Upper lobe of right lung (tissue), 1 donor: ENCODE results near the gene ADRB2. TPM values are rescaled to one million over a fixed set of nuclear protein-coding genes. Genes with fewer than 3 reads are reported as not detected.

ENCODE experiments used
- ATAC-seq: fragments of 200-7000 bp; cut with Tn5 transposase; one replicate; pipeline ENCODE4 v1.9.1; 2020; ENCODE audit warnings: mild to moderate bottlenecking, moderate library complexity
- DNase-seq: peaks from one replicate; pipeline ENCODE4 v3.0.0-alpha.2; 2020
- H3K27ac ChIP-seq: fragments of 200-600 bp; one replicate; pipeline ENCODE4 v1.8.0; 2022
- H3K27me3 ChIP-seq: fragments of 200-600 bp; one replicate; pipeline ENCODE4 v1.8.0; 2022; ENCODE audit warnings: mild to moderate bottlenecking
- H3K36me3 ChIP-seq: fragments of 200-600 bp; one replicate; pipeline ENCODE4 v1.8.0; 2022
- H3K4me1 ChIP-seq: fragments of 200-600 bp; one replicate; pipeline ENCODE4 v1.8.0; 2022
- H3K4me3 ChIP-seq: fragments of 200-600 bp; one replicate; pipeline ENCODE4 v1.8.0; 2022; ENCODE audit warnings: mild to moderate bottlenecking
- H3K9me3 ChIP-seq: fragments of 200-600 bp; one replicate; pipeline ENCODE4 v1.8.0; 2022
- CTCF ChIP-seq: fragments of 200-600 bp; IDR thresholded peaks from one replicate; pipeline ENCODE4 v1.8.0; 2022; ENCODE audit warnings: antibody characterized with exemption
- intact Hi-C: fragments of 100-400 bp; cut with DNase I; formaldehyde crosslinking; loops from one replicate; pipeline ENCODE4 v1.11.0; 2022
- total RNA-seq: library from RNA; stranded (reverse); fragmentation: NEBNext Ultra II Directional; extraction: Animal tissue kit (Norgen Biotek cat#: 25700); gene quantifications from one replicate; pipeline ENCODE4 v1.2.1, GENCODE V29; 2021
- donor health status: DM: no; HTN: yes; CAD: no; lungs with severe emphysema.

Gene ADRB2
- total RNA-seq, 1 donor from 2014 or later: 28.0 TPM

- TF ChIP-seq CTCF: no peak
- intact Hi-C loops: no loop called here
- peak; percentile 74 for ATAC-seq
These were observed 23.1 kb downstream of the ADRB2 start for GRCh38 chr5:148849461-148849860.

GRCh38 chr5:148850836-148851235 lies 24.4 kb downstream of the ADRB2 start:
- Histone ChIP-seq H3K4me3 (no peak overlapping the region), H3K4me1 (peaks cover under 1% of the 10 kb centered on the region), H3K9me3 (no peaks in the 10 kb centered on the region), H3K36me3 (no peaks in the 10 kb centered on the region), H3K27me3 (no peaks in the 10 kb centered on the region), H3K27ac (no peak overlapping the region)
- TF ChIP-seq CTCF: no peak
- no peak for DNase-seq
- intact Hi-C loops: no loop called here
- no peak for ATAC-seq

More at GRCh38 chr5:148849461-148849860, 23.1 kb downstream of the ADRB2 start:
- Histone ChIP-seq H3K9me3 (no peaks in the 10 kb centered on the region), H3K27me3 (no peaks in the 10 kb centered on the region), H3K36me3 (no peaks in the 10 kb centered on the region), H3K4me1 (no peaks in the 10 kb centered on the region), H3K27ac (no peak overlapping the region), H3K4me3 (no peak overlapping the region)
- DNase-seq: no peak

GRCh38 chr5:148853868-148854267 lies 27.5 kb downstream of the ADRB2 start:
- Histone ChIP-seq H3K27me3 (no peaks in the 10 kb centered on the region), H3K9me3 (no peaks in the 10 kb centered on the region), H3K4me3 (no peak overlapping the region), H3K36me3 (no peaks in the 10 kb centered on the region), H3K4me1 (peaks cover 7% of the 10 kb centered on the region), H3K27ac (no peak overlapping the region)
- intact Hi-C loops: no loop called here
- no peak for TF ChIP-seq CTCF
- ATAC-seq: no peak
- no peak for DNase-seq

GRCh38 chr5:148855249-148856008 lies 29.0 kb downstream of the ADRB2 start:
- no peak for ATAC-seq
- intact Hi-C loops: no loop called here
- H3K27me3 ChIP-seq: no peaks in the 10 kb centered on the region

GRCh38 chr5:148856009-148856367 lies 29.6 kb downstream of the ADRB2 start:
- H3K36me3 ChIP-seq: no peaks in the 10 kb centered on the region
- peaks cover 12% of the 10 kb centered on the region for H3K4me1 ChIP-seq
- H3K27ac ChIP-seq: peak overlapping the region; percentile 9
- H3K4me3 ChIP-seq: no peak overlapping the region
- no peak for TF ChIP-seq CTCF
- DNase-seq: no peak
- intact Hi-C loops: no loop called here
- ATAC-seq: no peak
- no peaks in the 10 kb centered on the region for H3K9me3 ChIP-seq
- H3K27me3 ChIP-seq: no peaks in the 10 kb centered on the region

More at GRCh38 chr5:148855249-148856008, 29.0 kb downstream of the ADRB2 start:
- no peak for TF ChIP-seq CTCF
- Histone ChIP-seq H3K4me1 (peaks cover 12% of the 10 kb centered on the region), H3K4me3 (no peak overlapping the region), H3K27ac (peak overlapping the region; percentile 20), H3K9me3 (no peaks in the 10 kb centered on the region), H3K36me3 (no peaks in the 10 kb centered on the region)
- DNase-seq: no peak

- no peak for TF ChIP-seq CTCF
- H3K27ac ChIP-seq: peak overlapping the region; percentile 9
- peaks cover 12% of the 10 kb centered on the region for H3K4me1 ChIP-seq
- H3K27me3 ChIP-seq: no peaks in the 10 kb centered on the region
- H3K4me3 ChIP-seq: no peak overlapping the region
- H3K36me3 ChIP-seq: no peaks in the 10 kb centered on the region
- intact Hi-C loops: no loop called here
- H3K9me3 ChIP-seq: no peaks in the 10 kb centered on the region
- ATAC-seq (no peak), DNase-seq (no peak)
These were observed 30.0 kb downstream of the ADRB2 start for GRCh38 chr5:148856424-148856823.
